Measurements from ENCODE around the gene CKM.

CKM gene

DNA sequence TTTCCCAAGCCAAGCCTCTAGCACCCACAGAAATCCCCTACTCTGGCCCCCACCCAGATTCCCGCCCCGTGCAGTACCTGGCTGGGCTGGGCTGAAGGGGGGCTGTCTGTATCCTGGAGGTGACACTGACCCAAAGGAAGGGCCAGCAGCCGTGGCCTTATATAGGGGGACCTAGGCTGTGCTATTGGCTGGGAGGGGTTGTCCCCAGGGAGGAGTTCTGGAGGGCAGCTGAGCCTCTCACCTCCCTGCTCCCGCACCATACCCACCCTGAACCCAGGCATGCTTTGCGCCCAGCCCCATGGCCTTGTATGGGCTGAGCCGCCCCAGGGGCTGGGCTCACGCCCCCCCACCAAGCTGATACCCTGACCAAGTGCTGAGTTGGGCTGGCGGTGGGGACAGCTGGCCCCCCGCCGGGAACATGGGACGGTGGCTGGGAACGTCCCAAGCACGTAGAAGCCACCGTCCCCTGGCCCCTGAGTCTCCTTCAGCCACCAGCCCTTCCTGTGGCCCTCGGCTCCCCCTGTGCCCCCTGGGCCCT lies at the start of gene CKM:
Gene CKM, minus strand, starts transcription at position 132 of the 538 bp plus-strand sequence. CDS start 3,162 bp downstream, outside the sequence.
- no peak for DNase-seq (ENCODE audit: low spot score)
- no peak for TF ChIP-seq CTCF (IDR thresholded peaks at IDR 0.05; ENCODE audit: extremely low read depth, missing control alignments)

DNA sequence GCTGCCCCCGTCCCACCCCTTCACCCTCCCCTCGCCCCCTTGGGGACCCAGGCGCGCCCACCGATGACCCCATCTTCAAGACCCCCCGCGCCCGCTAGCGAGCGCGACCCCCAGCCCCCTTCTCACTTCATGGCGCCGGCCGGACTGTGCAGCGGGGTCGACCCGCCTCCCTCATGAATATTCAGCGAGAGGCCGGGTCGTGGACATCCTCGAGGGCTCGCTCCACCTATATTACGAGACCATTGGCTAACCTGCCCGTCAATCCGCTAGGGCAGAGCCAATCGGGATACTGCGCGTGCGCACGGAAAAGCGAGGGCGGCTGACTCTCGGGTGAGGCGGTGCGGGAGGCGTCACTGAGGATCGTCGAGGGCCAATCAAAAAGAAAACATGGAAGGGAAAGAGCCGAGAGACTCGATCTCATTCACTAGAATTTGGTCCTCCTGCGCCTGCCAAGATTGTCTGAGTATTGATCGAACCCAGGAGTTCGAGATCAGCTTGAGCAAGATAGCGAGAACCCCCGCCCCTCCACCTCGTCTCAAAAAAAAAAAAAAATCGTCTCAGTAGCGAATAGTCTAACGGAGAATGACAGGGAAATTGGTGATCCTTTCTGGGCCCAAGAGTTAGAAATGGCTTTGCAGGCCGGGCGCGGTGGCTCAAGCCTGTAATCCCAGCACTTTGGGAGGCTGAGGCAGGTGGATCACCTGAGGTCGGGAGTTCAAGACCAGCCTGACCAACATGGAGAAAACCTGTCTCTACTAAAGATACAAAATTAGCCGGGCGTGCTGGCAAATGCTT lies 47.9 kb upstream of the CKM start, which contains the start of gene ERCC2:
Gene ERCC2, minus strand, starts transcription at position 164 of the 795 bp plus-strand sequence. Its CDS starts 33 bp downstream, at position 131.
- TF ChIP-seq CTCF (IDR thresholded peaks at IDR 0.05; ENCODE audit: extremely low read depth, missing control alignments): no peak
- DNase-seq (ENCODE audit: low spot score): peak; percentile 100

DNA sequence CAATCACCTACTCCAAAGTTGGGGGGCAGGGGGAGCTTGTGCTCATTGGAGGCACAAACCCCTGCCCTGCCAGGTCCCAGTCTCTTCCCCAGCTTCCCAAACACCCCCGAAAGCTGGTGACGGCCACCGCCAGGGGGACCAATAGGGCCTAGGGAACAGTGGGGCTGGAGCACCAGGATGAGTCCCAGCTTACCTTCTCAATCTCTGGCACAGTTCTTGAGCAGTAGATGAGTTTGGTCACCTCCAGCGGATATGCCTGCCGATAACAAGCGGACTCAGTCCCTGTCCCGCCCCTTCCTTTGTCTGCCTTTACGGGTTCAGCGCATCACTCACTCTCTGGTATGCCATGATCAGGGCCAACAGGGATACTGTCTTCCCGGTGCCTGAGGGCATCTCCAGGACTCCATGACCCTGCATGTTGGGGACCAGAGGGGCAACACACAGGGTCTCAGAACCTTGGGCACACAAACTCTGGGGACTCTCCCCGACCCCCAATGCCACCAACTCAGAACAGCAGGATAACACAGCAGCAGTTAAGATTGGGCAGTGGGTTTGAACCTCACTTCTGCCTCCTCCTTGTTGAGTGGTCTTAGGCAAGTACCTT lies 46.2 kb upstream of the CKM start:
- no peak for DNase-seq (ENCODE audit: low spot score)
- no peak for TF ChIP-seq CTCF (IDR thresholded peaks at IDR 0.05; ENCODE audit: extremely low read depth, missing control alignments)

DNA sequence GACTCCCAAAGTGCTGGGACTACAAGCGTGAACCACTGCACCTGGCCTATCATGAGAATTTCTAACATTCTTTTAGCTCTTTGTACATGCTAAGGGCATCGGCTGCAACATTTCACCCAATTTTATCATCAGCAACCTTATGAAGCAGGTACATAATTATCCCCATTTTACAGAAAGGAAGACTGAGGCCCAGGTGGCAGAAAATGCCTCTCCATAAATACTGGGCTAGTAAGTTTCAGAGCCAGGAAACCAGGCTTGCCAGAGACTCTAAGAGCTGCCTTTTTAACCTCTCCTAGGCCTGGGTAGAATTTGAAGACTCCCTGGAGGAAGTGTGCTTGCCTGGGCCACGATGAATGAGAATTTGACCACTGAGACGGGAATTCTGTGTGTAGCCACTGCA lies 45.5 kb upstream of the CKM start:
- DNase-seq (ENCODE audit: low spot score): no peak
- no peak for TF ChIP-seq CTCF (IDR thresholded peaks at IDR 0.05; ENCODE audit: extremely low read depth, missing control alignments)

GRCh38 chr19:45364696-45365095 lies 42.0 kb upstream of the CKM start:
- no peak for DNase-seq (ENCODE audit: low spot score)
- TF ChIP-seq CTCF (IDR thresholded peaks at IDR 0.05; ENCODE audit: extremely low read depth, missing control alignments): no peak

DNA sequence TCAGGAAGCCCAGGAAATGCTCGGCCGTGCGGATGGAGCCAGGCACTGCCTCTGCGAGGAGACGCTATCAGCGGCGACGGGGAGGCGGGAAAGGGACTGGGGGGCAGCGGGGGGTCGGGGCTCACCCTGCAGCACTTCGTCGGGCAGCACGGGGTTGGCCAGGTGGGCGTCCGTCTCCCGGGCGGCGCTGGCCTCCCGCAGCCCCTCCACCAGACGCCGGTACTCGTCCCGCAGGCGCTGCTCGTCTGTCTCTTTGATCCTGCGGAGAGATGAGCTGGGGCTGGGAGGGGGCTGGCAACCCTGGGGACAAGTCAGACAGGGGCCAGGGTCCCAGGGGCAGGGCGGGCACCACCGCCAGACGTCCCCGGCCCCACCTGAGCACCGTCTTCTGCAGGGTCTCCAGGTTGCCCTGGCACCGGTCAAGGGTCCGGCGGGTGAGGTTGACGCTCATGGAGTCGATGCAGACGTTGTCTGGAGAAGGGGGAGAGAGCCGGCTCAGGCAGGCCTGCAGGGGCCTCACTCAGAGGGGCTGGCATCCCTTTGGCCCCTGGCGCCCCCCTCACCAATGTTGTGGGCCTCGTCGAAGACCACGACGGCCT lies 41.3 kb upstream of the CKM start:
- no peak for TF ChIP-seq CTCF (IDR thresholded peaks at IDR 0.05; ENCODE audit: extremely low read depth, missing control alignments)
- no peak for DNase-seq (ENCODE audit: low spot score)

- TF ChIP-seq CTCF (IDR thresholded peaks at IDR 0.05; ENCODE audit: extremely low read depth, missing control alignments): no peak
- DNase-seq (ENCODE audit: low spot score): no peak
These were observed 39.6 kb upstream of the CKM start for GRCh38 chr19:45362291-45362690.
